HL-60/S4 treated with phorbol 12-myristate 13-acetate at 8.2 ng/mL for 4 days and 3 days (cell line): ENCODE measurements around the gene CWC25.

Source experiments
- in situ Hi-C: fragments of 300-500 bp; cut with MboI; formaldehyde crosslinking; loops from 2 replicates; pipeline ENCODE4 v1.15.0; 2022; ENCODE audit warnings: low sequenced_read_pairs

Gene CWC25

DNA sequence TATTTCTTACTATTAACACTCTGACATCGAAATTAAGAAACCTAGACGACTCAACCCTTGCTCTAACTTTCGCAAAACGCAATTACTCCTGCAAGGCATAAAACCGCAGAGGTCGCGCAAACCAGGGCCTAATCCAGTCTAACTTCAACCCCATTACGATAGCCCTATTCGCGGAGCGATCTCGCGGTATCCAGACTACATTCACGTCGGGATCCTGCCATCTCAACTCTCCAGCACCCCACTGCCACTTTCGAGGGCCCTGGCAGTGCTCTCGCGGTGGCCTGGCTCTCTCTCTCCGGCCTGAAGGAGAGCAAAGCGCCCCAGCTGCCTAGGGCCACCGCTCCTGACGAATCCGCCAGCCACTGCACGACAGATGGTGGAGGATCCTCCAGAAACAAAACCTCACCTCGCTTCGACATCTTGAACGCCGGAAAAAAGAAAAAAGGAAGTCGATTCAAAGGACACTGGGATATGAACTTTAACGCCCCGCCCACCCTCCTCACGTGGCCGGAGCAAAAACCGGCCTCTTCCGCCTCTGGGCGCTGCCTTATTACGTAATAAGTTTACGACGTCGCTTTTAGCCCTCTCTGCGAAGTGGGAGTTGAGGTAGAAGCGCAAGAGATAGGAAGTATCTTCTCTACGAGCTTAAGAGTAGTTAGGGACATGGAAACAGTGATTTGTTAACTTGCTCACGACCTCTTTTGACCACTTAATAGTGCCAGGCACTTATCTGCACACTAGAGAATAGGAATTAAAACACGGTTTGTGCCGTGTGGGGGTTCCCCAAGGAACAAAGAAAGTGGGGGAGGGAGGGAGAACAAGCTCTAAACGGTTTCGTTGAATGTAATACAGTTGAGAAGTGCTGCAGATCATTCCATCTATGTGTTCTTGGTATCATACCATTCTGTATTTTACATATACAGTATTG is 28.4 kb upstream of the CWC25 start, which contains the start of gene RPL23:
Gene RPL23 (minus strand): TSS at position 430 of the 928 bp plus-strand sequence. CDS start 11 bp downstream, at position 419.
- in situ Hi-C loops = no loop called here

DNA sequence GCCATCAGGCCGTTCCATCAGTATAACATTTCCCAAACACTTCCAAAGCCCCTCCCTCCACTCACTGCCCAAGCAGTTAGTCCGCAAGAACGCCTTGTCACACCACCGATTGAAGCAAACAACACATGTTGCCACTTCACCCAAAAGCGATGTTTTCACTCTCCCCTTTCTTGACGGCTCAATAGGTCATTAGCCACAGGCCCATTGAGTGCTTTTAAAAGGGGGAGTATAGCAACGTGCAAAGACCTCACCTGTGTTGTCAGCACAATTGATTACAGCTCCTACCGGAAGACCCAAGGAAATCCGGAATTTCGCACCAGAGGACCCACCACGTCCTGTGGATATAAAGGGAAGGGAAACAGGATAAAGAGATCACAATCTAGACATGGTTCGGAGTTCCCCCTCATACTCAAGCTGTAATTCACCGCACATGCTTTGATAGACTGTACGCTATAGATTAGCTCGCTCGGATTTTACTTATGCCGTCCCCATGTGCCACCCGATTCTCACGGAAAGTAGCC is 27.7 kb upstream of the CWC25 start:
- in situ Hi-C loops = no loop called here

DNA sequence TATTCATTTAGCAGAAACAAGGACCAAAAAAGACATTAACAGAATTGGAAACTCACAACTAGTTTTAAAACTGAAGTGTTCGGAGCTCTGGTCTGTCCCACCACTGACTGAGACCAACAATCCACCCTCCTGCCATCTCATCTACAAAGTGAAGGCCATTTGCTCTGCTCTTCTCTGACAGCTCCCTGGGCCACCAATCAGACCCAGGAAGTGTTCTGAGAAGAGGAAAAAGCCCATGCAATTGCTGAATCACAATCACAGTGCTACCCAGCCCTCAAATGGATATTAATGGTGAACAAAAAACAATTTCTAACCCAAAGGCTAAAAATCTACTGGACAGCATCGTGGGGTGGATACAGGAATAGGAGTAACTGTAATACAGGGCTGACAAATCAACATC is 26.3 kb upstream of the CWC25 start:
- in situ Hi-C loops = no loop called here

DNA sequence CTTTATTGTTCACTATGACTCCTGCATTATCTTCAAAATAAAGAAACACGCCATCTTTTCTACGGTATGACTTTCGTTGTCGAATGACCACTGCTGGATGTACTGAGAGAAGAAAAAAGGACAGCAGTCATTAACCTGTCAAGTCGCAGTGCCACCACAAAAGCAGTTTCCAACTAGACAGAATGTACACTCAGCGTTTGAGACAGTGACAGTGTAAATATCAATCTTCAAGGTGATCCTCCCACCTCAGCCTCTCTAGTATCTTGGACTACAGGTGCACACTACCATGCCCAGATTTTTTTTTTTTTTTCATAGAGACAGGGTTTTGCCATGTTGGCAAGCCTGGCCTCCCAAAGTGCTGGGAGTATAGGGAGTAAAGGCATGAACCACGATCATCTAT is 25.3 kb upstream of the CWC25 start:
- in situ Hi-C loops = no loop called here

DNA sequence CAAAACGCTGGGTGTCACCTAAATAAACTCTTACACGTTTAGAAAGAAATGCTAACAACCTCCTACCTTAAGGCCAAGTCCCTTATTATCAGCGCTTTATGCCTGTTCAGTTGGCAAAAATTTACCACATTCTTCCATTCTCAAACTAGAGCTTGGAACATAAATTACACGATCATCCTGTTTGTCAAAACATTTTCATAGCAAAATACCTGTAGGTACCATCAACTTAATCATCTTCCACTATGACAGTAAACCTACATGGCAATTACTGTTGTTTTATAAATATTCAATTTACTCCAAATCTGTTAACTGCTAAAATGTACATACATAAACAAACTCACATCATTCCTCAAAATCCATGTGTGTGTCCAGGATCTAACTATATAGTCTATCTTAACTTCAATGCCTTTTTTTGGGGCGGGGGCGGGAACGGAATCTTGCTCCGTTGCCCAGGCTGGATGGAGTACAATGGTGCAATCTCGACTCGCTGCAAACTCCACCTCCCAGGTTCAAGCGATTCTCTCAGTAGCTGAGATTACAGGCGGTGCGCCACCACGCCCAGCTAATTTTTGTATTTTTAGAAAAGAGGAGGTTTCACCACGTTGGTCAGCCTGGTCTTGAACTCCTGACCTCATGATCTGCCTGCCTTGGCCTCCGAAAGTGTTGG is 24.0 kb upstream of the CWC25 start:
- in situ Hi-C loops = no loop called here

DNA sequence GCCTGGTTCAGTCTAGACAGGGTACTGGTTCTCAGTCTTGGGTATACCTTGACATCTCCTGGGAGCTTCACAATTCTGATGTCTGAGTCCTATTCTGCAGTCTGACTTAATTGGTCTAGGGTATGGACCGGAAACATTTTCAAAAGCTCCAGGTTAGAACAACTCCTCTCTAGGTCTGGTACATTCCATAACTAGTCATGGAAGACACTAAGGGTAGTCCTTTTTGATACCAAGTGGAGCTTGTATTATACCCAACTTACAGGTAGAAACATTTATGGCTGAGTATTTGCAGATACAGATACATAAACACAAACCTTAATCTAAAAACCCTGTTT is 23.4 kb upstream of the CWC25 start:
- in situ Hi-C loops = no loop called here

DNA sequence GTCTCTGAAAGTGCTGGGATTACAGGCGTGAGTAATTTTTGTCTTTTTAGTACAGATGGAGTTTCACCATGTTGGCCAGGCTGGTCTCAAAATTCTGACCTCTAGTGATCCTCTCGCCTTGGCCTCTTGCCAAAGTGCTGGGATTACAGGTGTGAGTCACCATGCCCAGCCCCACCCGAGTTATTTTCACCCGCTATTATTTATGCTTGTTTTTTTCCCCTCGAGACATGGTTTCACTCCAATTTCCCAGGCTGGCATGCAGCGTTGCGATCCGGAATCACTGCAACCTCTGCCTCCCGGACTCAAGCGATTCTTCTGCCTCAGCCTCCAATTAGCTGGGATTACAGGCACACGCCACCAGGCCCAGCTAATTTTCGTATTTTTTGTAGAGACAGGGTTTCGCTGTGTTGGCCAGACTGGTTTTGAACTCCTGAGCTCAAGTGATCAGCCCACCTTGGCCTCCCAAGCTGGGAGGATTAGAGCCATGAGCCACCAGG is 19.2 kb upstream of the CWC25 start:
- in situ Hi-C loops = no loop called here

DNA sequence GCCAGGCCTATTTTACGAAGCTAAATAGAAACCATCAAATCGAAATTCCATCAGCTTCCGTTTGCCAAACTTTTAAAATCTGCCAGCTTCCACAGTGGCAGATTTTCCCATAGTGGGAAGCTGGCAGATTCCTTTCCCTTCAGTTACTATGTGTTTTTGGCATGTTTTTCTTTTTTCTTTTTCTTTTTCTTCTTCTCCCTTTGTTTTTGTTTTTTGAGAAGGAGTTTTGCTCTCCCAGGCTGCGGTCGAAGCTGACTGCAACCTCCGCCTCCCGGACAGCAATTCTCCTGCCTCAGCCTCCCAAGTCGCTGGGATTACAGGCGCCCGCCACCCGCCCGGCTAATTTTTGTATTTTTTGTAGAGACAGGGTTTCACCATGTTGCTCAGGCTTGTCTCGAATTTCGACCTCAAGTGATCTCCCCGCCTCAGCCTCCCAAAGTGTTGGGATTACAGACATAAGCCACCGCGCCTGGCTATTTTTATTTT is 684 bp upstream of the CWC25 start:
- in situ Hi-C loops = no loop called here

DNA sequence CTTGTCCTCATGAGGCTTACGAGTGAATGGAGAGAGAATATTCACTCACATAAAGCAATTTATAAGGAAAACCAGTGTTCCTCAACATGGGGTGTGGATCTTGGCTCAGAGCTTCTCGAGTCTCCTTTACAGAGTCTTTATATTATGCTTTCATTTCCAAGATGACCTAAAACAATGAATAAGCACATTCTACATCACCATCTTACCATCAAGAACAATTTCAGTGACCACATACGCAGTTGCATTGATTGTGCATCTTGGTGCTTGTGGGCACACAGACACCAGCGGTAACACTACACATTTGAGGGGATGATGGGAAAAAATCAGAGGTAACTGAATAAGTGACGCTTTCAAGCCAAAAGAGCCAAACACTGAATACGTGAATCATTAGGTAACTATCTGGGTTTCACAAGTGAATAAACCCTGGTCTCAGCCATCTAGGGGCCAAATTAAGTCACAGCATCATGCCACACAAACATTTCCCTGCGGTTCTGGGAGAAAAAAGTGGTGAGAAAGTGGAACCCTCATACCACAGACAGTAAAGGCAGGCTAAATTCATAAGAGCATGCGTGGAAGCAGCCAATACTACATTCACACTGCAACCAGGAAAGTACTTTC is 9.4 kb downstream of the CWC25 start:
- in situ Hi-C loops = loop anchor here (10.0 kb wide), 1 partner anchor 61 kb away; the partner anchor contains the start of gene PSMB3

DNA sequence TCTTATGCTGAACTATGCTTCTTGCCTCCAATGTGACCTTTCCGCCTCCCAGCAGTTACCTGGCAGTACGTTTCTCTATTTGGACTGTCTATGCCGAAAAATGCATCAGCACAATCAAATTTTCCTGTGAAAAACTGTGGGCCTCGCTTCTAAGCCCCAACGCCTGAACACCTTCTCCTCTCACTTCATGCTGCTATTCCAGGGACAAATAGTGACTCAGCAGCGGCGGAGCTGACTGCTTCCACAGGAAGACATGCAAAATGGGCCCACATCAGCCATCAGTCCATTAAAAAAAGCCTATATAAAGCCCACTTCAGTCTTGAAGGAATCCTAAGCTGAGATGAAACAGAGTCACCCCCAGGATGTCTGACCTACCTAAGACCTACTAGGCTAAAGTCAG is 15.3 kb downstream of the CWC25 start:
- in situ Hi-C loops = loop anchor here (10.0 kb wide), 1 partner anchor 55 kb away; the partner anchor contains the start of gene PSMB3

DNA sequence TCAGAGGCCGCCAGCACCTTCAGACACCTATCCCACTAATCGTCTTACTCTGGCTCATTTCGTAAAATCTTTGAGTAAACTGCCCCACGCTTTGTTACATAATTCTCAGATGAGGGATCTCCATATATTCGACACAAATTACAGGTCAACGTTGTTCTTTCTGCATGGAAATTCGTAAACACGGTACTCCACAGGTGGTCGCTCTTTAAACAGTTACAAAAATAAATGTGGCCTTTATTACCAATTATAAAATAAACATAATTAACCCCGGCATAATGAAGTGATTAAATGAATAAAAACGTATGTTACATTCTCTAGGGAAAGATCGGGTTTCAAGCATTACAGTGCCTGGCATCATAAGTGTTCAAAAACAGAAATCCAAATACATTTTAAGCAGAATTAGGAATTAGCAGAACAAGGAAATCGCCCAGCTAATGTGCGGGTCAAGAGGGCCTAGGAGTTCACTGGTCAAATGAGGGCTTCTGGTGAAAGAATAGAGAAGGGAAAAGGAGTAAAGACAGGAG is 24.8 kb downstream of the CWC25 start:
- in situ Hi-C loops = no loop called here

DNA sequence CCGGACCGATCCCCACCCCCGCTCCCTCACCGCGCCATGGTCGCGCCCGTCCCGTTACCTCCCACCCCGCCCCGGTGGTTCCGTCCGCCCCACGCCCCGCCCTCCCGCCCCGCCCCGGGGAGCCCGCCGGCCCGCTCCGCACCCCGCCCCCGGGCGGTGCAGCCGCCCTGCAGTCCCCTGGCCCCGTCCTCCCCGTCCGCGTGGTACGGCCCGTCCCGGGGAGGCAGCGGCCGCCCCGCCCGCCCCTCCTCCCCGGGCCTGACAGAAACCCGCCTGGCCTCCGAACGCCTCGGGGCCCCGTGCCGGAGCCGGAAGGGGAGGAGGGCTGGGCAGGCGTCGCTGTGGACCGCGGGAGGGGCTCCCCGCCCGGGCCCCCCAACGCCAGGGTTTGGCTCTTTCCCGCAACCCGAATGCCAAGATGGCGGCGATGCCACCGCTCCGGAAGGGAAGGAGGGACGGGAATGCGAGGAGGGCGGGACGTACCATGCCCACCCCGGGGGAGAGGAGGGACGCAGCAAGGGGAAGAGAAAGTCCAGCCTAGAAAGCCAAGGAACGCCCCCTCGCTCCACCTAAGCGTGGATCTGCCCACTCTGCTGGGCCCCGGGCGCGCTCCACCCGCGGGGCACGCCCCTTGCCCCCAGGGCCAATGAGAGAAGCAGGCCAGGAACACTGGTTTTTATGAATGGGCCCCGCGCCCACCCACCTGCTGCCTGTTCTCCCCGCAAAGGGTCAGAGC is 25.5 kb downstream of the CWC25 start, which contains the start of gene PIP4K2B:
Gene PIP4K2B (minus strand): TSS at position 56 of the 736 bp plus-strand sequence. CDS start 132 bp downstream, outside the sequence.
- in situ Hi-C loops = no loop called here

DNA sequence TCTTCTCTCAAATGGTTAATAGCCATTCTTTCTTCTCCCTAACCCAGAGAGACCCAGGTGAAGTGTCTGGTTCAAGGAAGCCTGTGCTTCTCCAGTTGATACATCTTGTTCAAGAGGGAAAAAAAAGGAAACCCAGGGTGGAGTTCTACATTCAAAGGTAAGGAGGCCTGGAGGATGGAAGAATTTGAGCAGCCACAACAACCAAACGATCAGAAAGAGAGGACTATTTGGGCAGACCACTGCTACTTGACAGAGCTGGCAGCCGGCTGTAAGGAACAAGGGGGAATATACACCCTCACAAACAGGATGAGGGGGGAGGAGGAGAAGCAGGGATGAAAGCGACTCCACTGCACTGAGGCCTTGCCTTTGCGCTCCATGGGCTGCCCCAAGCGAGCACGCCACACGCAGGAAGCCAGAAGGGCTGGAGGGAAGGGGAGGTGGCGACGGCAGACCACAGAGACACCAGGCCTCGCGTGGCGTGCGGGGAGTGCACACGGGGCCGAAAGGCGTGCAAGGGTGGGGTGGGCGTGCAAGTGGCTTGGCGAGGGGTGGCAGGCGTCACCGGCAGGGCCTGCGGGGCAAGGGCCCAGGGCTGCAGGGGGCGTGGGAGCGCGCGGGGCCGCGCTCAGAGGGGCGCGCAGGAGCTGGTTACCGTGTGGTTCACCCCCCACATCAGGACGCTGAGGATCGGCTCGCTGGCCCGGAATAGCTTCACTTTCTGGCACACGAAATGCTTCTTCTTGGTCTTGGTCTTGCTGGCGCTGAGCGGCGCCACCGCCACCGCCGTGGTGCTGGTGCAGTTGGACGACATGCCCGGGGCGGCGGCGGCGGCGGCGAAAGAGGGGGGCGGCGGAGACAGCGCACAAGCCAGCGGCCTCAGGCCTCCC is 26.3 kb downstream of the CWC25 start:
- in situ Hi-C loops = no loop called here

DNA sequence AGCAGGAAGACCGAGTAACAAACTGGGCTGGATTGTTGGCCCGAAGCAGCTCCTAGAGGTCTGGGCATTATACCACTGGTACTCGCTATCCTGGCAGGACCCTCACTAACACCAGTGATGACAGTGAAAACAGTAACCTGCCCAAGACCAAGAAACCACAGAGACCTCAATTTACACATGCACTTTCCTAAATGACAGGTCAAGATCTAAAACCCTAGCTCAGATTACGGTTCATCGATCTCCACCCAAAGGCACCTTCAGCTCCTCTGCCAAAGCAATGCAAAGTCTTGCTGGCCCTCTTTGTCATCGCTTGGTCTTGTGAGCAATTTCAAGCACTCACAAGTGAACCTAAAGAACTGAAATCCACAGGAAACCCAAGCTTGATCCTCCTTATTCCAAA is 27.3 kb downstream of the CWC25 start:
- in situ Hi-C loops = no loop called here

DNA sequence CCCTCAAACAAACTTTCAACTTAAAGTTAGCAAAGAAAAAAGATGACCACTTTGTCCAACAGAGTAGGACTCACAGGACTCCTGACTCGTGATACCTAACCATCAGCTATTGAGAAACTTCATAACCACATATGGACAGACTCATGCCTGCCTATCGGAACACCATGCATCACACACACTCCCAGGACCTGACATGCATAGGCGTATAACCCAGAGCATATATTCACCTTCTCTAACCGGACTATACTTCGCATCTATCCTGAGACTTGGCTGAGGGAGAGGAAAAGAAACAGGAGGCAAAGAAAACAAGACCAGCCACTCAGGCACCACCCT is 28.0 kb downstream of the CWC25 start:
- in situ Hi-C loops = no loop called here

DNA sequence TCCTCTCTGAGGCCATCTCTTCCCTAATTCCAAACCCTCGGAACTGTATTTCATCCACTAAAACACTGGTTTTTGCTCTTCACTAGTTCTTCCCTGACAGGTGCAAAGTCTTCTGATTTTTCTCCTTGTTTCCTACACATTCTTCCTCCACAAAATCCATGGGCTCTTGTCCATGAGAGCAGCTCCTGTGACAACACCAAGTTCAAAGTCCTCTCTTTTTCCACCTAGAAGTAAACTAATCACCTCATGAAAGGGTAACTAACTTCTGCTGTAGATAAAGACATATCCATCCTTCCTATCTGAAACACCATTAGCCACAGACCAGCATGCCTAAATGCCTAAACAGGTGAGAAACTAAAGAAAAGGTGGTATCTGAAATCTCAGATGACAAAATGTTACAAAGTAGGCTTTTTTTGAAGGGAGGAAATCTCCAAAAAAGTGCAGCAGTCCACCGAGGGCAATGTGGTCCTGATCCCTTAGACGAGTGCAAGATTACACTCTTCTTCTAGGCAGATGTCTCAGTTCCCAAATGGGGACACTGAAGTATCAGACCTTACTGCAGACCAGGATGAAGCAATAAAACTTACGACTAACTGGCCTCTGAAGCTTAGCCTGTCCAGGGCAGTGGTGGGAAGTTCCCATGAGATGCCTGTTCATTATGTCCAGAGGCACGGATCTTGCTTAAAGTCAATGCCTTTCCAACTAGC is 28.5 kb downstream of the CWC25 start:
- in situ Hi-C loops = no loop called here

DNA sequence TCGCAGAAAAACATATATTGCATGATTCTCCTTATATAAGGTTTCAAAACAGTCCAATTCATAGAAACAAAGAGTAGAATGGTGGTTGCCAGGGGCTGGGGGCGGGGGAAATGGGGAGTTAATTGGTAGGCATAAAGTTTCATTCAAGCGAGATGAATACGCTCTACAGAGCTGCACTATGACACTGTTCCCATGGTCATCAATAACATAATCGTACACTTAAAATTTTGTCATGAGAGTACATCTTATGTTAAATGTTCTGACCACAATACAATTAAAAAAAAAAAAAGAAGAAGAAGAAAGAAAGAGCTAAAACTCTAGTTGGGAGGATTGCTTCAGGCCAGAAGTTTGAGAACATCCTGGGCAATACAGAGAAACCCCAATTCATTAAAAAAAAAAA is 30.9 kb downstream of the CWC25 start:
- in situ Hi-C loops = no loop called here

DNA sequence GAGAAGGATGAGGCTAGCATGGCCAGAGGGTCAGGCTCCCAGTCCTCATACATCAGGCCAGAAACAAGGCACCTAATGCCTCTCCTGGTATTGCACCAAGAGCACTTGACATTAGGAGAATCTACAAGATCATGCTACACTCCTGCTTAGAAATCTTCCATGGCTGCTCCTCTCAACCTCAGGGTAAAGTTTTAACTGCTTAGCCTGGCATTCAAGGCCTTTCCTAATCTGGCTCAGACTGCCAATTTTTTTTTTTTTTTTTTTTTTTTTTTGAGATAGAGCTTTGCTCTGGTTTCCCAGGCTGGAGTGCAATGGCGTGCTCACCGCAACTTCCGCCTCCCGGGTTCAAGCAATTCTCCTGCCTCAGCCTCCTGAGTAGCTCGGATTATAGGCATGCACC is 34.0 kb downstream of the CWC25 start:
- in situ Hi-C loops = no loop called here
